Activated CD8-positive, alpha-beta T cell treated with anti-CD3 and anti-CD28 coated beads for 36 hours (primary cell): Measurements from ENCODE around the gene RGSL1. TPM values are rescaled to one million over a fixed set of nuclear protein-coding genes. Genes with fewer than 3 reads are reported as not detected.

Experiments used
- ATAC-seq: fragments of 200-7000 bp; cut with Tn5 transposase; one replicate; pipeline ENCODE4 v1.10.0; 2021; ENCODE audit warnings: mild to moderate bottlenecking, moderate library complexity
- CTCF ChIA-PET: fragments of 350-600 bp; sonication (Branson Sonifier 250); formaldehyde crosslinking; loops from one replicate; lab custom pipeline; 2021; ENCODE audit warnings: antibody characterized with exemption; lab: Charles Lee
- POLR2A ChIA-PET: fragments of 350-600 bp; sonication (Branson Sonifier 250); formaldehyde crosslinking; loops from one replicate; lab custom pipeline; 2021; ENCODE audit warnings: antibody characterized with exemption; lab: Charles Lee
- DNase-seq: peaks from one replicate; pipeline ENCODE4 v3.0.0-alpha.2; 2020
- H3K27ac Mint-ChIP-seq: one replicate; pipeline ENCODE4 v1.8.0; 2021; ENCODE audit warnings: mild to moderate bottlenecking, mixed read lengths
- H3K27me3 Mint-ChIP-seq: one replicate; pipeline ENCODE4 v1.8.0; 2021; ENCODE audit warnings: mixed read lengths
- H3K36me3 Mint-ChIP-seq: one replicate; pipeline ENCODE4 v1.8.0; 2021; ENCODE audit warnings: low read depth, mixed read lengths
- H3K4me1 Mint-ChIP-seq: one replicate; pipeline ENCODE4 v1.8.0; 2021; ENCODE audit warnings: low read depth, mixed read lengths
- H3K4me3 Mint-ChIP-seq: one replicate; pipeline ENCODE4 v1.8.0; 2021; ENCODE audit warnings: mild to moderate bottlenecking, moderate library complexity, mixed read lengths
- H3K9me3 Mint-ChIP-seq: one replicate; pipeline ENCODE4 v1.8.0; 2021; ENCODE audit warnings: mixed read lengths
- CTCF ChIP-seq: fragments of 200-600 bp; IDR thresholded peaks from one replicate; pipeline ENCODE4 v1.8.0; 2022; ENCODE audit warnings: antibody characterized with exemption, mild to moderate bottlenecking
- intact Hi-C: fragments of 100-400 bp; cut with micrococcal nuclease; formaldehyde crosslinking; loops from one replicate; pipeline ENCODE4 v1.10.0; 2022
- total RNA-seq, 2 experiments: library from RNA; stranded (reverse); gene quantifications; one replicate each; pipeline ENCODE4 v1.2.3, GENCODE V29; 2021

The RGSL1 gene
- total RNA-seq, 2 experiments from 2014 or later: not detected

GRCh38 chr1:182587666-182588499 is 137.9 kb downstream of the RGSL1 start:
- H3K27ac Mint-ChIP-seq: peak overlapping the region; percentile 97
- peak overlapping the region; percentile 98 for H3K4me3 Mint-ChIP-seq
- peaks cover 18% of the 10 kb centered on the region for H3K36me3 Mint-ChIP-seq
- CTCF ChIA-PET: interaction anchor here (0.8 to 27.6 kb wide), 9 partner anchors 8 to 444 kb away, joined by 3 to 1003 read pairs (median 6); partner anchors contain the start of genes NPL and RGS16
- no peak for DNase-seq
- TF ChIP-seq CTCF: no peak
- H3K4me1 Mint-ChIP-seq: peaks cover 51% of the 10 kb centered on the region
- peak; percentile 29 for ATAC-seq
- H3K27me3 Mint-ChIP-seq: no peaks in the 10 kb centered on the region
- intact Hi-C loops: no loop called here
- H3K9me3 Mint-ChIP-seq: peaks cover 2% of the 10 kb centered on the region
- POLR2A ChIA-PET: interaction anchor here (1.0 to 4.6 kb wide), 5 partner anchors 11 to 253 kb away, joined by 3 to 23 read pairs (median 3); no protein-coding TSS in a partner anchor

GRCh38 chr1:182588500-182589396 is 138.8 kb downstream of the RGSL1 start, which contains the start of gene RNASEL:
Gene RNASEL (minus strand): TSS chr1:182589256. CDS start chr1:182586806, 2,450 bp downstream.
- peaks cover 2% of the 10 kb centered on the region for H3K9me3 Mint-ChIP-seq
- H3K27ac Mint-ChIP-seq: peak within 1 kb of the TSS; percentile 97
- H3K27me3 Mint-ChIP-seq: no peaks in the 10 kb centered on the region
- DNase-seq (peak; percentile 63), ATAC-seq (peak; percentile 92)
- TF ChIP-seq CTCF: no peak
- peaks cover 13% of the 10 kb centered on the region for H3K36me3 Mint-ChIP-seq
- CTCF ChIA-PET: interaction anchor here (1.3 to 27.6 kb wide), 8 partner anchors 8 to 445 kb away, joined by 3 to 1003 read pairs (median 8); partner anchors contain the start of genes NPL and RGS16
- POLR2A ChIA-PET: interaction anchor here (0.8 to 4.6 kb wide), 6 partner anchors 10 to 252 kb away, joined by 3 to 23 read pairs (median 3); no protein-coding TSS in a partner anchor
- peaks cover 43% of the 10 kb centered on the region for H3K4me1 Mint-ChIP-seq
- peak within 1 kb of the TSS; percentile 98 for H3K4me3 Mint-ChIP-seq
- intact Hi-C loops: no loop called here

- Mint-ChIP-seq H3K4me3 (peak overlapping the region; percentile 98), H3K27ac (peak overlapping the region; percentile 97), H3K27me3 (no peaks in the 10 kb centered on the region), H3K4me1 (peaks cover 35% of the 10 kb centered on the region), H3K36me3 (peaks cover 13% of the 10 kb centered on the region), H3K9me3 (peaks cover 2% of the 10 kb centered on the region)
- ChIA-PET CTCF (interaction anchor here (1.6 to 27.6 kb wide), 6 partner anchors 11 to 446 kb away, joined by 3 to 1003 read pairs (median 8); partner anchors contain the start of genes NPL and RGS16), POLR2A (interaction anchor here (0.8 to 4.6 kb wide), 3 partner anchors 9 to 192 kb away, joined by 3 to 23 read pairs (median 10); no protein-coding TSS in a partner anchor)
- intact Hi-C loops: no loop called here
- ATAC-seq: no peak
- TF ChIP-seq CTCF: no peak
- DNase-seq: no peak
Measured at GRCh38 chr1:182589520-182589919, 139.6 kb downstream of the RGSL1 start.

- Mint-ChIP-seq H3K27me3 (no peaks in the 10 kb centered on the region), H3K4me1 (peaks cover 31% of the 10 kb centered on the region), H3K9me3 (peaks cover 2% of the 10 kb centered on the region), H3K27ac (peak overlapping the region; percentile 28), H3K4me3 (peak overlapping the region; percentile 98), H3K36me3 (peaks cover 11% of the 10 kb centered on the region)
- DNase-seq: no peak
- ChIA-PET CTCF (interaction anchor here (2.5 to 27.6 kb wide), 3 partner anchors 10 to 199 kb away, joined by 11 to 1003 read pairs (median 40); partner anchors contain the start of genes NPL and RGS16), POLR2A (interaction anchor here (0.8 to 4.6 kb wide), 3 partner anchors 9 to 192 kb away, joined by 3 to 23 read pairs (median 10); no protein-coding TSS in a partner anchor)
- intact Hi-C loops: loop anchor here (10.0 kb wide), 1 partner anchor 145 kb away; no protein-coding TSS in a partner anchor
- ATAC-seq: no peak
- TF ChIP-seq CTCF: no peak
Measured at GRCh38 chr1:182589931-182590330, 140.0 kb downstream of the RGSL1 start.
